ENCODE measurements around the gene OPRD1. TPM values are rescaled to one million over a fixed set of nuclear protein-coding genes. Genes with fewer than 3 reads are reported as not detected.
"Not testable (repeated sequence)": the region's sequence is repeated elsewhere in the genome, so short reads cannot be mapped to it uniquely, and the experiment has no call there.

Gene OPRD1
- total RNA-seq = under 1 TPM; 0.12 to 0.16 TPM

DNA sequence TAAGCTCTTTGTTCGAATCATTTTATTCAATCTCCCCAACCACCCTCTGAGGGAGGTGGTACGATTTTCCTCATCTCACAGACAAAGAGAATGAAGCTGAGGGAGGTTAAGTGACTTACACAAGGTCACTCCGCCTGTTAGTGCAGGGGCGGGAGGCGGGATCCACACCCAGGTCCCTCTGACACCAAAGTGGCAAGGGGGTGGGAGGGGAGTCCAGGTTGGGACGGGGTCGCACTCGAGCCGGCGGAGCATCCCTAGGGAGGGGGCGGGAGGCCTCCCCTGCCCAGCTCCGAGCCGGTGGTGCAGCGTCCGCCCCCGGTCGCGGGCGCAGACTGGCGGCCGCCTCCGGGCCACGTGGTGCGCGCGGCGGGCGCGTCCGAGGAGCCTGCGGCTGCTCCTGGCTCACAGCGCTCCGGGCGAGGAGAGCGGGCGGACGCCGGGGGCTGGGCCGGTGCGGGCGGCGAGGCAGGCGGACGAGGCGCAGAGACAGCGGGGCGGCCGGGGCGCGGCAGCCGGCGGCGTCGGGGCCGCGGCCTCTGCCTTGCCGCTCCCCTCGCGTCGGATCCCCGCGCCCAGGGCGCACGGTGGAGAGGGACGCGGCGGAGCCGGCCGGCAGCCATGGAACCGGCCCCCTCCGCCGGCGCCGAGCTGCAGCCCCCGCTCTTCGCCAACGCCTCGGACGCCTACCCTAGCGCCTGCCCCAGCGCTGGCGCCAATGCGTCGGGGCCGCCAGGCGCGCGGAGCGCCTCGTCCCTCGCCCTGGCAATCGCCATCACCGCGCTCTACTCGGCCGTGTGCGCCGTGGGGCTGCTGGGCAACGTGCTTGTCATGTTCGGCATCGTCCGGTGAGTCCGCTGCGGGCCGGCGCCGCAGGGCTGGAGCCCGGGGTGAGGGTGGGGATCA lies at the start of gene OPRD1:
OPRD1 (plus strand) TSS at position 405 of the 903 bp plus-strand sequence; CDS start at position 619, 214 bp downstream.
- Histone ChIP-seq H3K4me3 (no peak within 1 kb of the TSS), H3K36me3 (no peaks in the 10 kb centered on the region), H3K9me3 (no peaks in the 10 kb centered on the region), H3K27me3 (peaks cover 46% of the 10 kb centered on the region), H3K4me1 (no peaks in the 10 kb centered on the region), H3K9ac (ENCODE audit: low read depth in 2 of 2, low read length in 2 of 2) (no peak within 1 kb of the TSS), H3K27ac (no peak within 1 kb of the TSS)
- intact Hi-C loops (cut with DNase I) = no loop called here
- TF ChIP-seq, protein P1, sequence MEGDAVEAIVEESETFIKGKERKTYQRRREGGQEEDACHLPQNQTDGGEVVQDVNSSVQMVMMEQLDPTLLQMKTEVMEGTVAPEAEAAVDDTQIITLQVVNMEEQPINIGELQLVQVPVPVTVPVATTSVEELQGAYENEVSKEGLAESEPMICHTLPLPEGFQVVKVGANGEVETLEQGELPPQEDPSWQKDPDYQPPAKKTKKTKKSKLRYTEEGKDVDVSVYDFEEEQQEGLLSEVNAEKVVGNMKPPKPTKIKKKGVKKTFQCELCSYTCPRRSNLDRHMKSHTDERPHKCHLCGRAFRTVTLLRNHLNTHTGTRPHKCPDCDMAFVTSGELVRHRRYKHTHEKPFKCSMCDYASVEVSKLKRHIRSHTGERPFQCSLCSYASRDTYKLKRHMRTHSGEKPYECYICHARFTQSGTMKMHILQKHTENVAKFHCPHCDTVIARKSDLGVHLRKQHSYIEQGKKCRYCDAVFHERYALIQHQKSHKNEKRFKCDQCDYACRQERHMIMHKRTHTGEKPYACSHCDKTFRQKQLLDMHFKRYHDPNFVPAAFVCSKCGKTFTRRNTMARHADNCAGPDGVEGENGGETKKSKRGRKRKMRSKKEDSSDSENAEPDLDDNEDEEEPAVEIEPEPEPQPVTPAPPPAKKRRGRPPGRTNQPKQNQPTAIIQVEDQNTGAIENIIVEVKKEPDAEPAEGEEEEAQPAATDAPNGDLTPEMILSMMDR (IDR thresholded peaks at IDR 0.05) = no peak
- no peak for DNase-seq

DNA sequence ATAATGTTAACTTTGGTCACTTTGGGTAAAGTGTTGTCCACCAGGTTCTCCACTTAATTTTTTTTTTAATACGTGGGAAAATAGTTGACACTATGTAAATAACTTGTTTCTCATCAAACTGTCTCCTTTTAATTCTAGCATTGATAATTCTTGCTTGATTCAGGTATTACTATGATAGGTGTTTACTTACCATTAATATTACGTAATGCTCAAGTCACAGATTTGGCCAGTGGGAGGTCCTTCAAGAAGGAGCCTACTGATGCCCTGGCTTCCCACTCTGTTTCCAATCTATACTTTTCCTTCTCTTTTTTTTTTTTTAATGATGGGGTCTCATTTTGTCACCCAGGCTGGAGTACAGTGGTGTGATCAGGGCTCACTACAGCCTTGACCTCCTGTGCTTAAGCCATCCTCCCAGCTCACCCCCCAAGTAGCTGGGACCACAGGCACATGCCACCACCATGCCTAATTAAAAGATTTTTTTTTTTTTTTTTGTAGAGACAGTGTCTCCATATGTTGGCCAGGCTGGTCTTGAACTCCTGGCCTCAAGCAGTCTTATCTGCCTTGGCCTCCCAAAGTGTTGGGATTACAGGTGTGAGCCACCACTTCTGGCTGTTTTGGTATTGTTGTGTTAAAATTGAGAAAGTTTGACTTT lies 45.3 kb upstream of the OPRD1 start:
- DNase-seq = no peak
- intact Hi-C loops (cut with DNase I) = no loop called here
- Histone ChIP-seq H3K27ac (no peak overlapping the region), H3K27me3 (no peaks in the 10 kb centered on the region), H3K4me1 (no peaks in the 10 kb centered on the region), H3K4me3 (no peak overlapping the region), H3K36me3 (no peaks in the 10 kb centered on the region), H3K9me3 (no peaks in the 10 kb centered on the region), H3K9ac (ENCODE audit: low read depth in 2 of 2, low read length in 2 of 2) (no peak overlapping the region)
- TF ChIP-seq, protein P1 (IDR thresholded peaks at IDR 0.05) = no peak

DNA sequence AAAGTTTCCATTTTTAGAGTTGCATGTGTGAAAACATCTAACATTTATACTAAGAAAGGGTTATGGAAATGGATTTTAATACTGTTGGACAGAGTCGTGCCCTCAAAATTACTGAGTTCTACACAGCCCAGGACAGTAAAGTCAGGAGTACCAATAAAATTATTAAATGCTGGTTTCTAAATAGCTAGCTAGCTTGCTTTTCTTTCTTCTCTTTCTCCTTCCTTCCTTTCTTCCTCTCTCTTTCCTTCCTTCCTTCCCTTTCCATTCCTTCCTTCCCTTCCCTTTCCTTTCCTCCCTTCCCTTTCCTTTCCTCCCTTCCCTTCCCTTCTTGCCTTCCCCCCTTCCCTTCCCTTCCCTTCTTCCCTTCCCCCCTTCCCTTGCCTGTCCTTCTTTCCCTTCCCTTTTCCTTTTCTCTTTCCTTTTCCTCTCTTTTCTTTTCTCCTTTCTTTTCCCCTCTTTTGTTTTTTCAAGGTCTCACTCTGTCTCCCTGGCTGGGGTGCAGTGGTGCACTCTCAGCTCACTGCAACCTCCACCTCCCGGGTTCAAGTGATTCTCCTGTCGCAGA lies 41.3 kb upstream of the OPRD1 start:
- TF ChIP-seq, protein P1 (IDR thresholded peaks at IDR 0.05) = no peak
- H3K4me3 ChIP-seq = no peak overlapping the region
- no peaks in the 10 kb centered on the region for H3K36me3 ChIP-seq
- DNase-seq = no peak
- H3K4me1 ChIP-seq = no peaks in the 10 kb centered on the region
- no peak overlapping the region for H3K27ac ChIP-seq
- H3K27me3 ChIP-seq = no peaks in the 10 kb centered on the region
- H3K9me3 ChIP-seq = no peaks in the 10 kb centered on the region
- intact Hi-C loops (cut with DNase I) = no loop called here
- no peak overlapping the region for H3K9ac ChIP-seq (ENCODE audit: low read depth in 2 of 2, low read length in 2 of 2)

DNA sequence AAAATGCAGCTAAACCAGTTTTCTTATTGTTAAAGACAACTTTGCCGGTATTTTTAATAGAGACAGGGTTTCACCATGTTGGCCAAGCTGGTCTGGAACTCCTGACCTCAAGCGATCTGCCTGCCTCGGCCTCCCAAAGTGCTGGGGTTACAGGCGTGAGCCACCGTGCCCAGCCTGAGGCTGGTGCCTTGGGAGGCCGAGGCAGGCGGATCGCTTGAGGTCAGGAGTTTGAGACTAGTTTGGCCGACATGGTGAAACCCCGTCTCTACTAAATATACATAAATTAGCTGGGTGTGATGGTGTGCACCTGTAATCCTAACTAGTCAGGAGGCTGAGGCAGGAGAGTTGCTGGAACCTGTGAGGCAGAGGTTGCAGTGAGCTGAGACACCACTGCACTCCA lies 40.0 kb upstream of the OPRD1 start:
- H3K9me3 ChIP-seq; DNase-seq; H3K36me3 ChIP-seq; H3K4me1 ChIP-seq; H3K27me3 ChIP-seq; intact Hi-C loops (cut with DNase I); H3K4me3 ChIP-seq; H3K9ac ChIP-seq (ENCODE audit: low read depth in 2 of 2, low read length in 2 of 2); H3K27ac ChIP-seq: not testable (repeated sequence)

DNA sequence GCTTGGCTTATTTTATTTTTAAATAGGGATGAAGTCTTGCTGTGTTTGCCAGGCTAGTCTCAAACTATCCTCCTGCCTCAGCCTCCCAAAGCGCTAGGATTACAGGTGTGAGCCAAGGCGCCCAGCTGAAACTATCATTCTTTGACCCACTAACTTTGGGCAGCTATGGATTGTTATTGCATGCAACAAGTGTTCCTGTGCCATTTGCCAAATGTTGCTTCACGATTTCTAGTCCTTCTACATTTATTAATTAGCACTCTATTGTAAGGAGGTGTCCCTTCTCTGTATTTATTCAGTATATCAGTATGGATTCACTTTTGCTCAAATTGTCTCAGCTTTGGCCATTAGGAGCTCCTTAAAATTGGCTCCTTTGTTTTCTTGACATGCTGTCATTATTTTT lies 38.9 kb upstream of the OPRD1 start:
- Histone ChIP-seq H3K4me3 (no peak overlapping the region), H3K4me1 (no peaks in the 10 kb centered on the region), H3K27ac (no peak overlapping the region), H3K9ac (ENCODE audit: low read depth in 2 of 2, low read length in 2 of 2) (no peak overlapping the region), H3K9me3 (no peaks in the 10 kb centered on the region), H3K27me3 (no peaks in the 10 kb centered on the region), H3K36me3 (no peaks in the 10 kb centered on the region)
- TF ChIP-seq, protein P1 (IDR thresholded peaks at IDR 0.05) = no peak
- DNase-seq = no peak
- intact Hi-C loops (cut with DNase I) = no loop called here

Data from colonic mucosa (tissue), 4 donors.